NCI-H774 (cell line): ENCODE results near the gene SREBF2.

Experiments
- DNase-seq: peaks from one replicate; lab custom pipeline; 2025; lab: John Stamatoyannopoulos, UW

The SREBF2 gene

GRCh38 chr22:41908411-41909309, 75.8 kb downstream of the SREBF2 start:
- no peak for DNase-seq

GRCh38 chr22:41909310-41910049, 76.6 kb downstream of the SREBF2 start:
- DNase-seq, result no peak

DNA sequence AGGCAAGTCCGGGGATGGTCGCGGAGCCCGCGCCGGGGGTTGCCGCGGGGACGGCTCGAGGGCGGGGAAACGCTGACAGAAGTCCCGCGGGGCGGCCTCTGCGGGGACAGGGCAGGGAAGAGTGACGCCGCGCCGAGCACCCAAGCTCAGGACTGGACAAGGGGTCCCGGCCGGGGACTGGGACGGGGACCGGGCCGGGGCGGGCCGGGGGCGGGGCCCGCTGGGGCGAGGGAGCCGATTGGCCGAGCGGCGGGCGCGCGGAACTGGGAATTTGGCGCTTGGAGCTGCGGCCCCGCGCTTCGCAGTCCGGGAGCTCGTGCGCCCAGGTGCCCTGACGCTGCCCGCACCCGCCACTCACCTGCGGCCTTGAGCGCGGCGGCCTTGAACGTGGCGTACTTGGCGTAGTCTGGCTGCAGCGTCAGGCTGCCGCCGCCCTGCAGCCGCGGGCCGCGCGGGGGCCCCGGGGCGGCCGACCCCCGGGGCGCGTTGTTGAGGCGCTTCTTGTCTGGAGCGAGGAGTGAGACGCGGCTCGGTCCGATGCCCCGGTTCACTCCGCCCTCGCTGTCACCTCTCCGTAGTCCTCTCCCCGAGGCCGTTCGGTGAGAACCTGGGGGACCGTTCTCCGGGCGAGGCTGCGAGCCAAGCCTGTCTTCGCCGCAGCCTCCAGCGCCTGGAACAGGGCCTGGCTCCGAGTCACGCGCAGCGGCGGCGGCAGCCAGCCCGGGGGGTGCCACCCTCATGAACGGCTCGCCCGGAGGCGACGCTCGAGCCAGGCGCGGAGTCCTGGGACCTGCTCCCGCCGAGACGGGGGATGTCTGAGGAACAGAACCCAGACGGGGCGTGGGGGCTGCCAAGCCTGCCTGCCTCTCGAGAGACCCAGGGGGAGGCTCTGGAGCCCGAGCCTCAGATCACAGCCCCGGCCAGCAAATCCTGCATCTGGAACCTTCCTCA, 77.4 kb downstream of the SREBF2 start:
- DNase-seq, result no peak

GRCh38 chr22:41911001-41911611, 78.2 kb downstream of the SREBF2 start:
- no peak for DNase-seq

DNA sequence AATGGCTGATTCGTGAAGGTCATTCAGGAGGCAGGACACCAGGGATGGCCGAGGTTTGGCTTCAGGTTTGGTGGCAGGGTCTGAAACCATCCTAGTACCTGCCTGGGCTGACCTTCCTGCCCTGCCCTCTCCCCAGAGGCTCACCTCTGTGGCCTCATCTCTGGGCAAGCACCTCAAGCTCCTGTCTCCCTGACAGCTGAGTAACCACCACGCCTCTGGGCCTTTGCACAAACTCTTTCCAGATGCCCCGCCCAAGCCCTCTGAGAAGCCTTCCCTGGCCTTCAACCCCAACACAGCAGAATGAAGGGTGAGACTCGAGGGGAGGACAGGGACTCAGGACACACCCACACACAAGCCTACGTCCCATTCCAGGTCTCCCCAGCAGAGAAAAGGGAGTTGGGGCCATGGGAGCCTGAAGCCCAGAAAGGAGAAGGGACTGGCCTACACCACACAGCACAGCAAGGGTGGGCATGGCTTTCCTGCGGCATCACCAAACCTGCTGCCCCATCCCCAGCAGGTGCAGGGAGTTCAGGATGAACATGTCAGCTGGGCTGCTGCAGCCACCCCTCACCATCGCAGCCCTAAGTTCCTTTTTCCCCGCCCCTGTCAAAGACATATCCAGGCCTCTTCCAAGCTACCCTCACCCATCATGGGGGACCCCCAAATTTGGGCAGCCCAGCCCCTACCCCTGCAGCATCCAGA, 79.6 kb downstream of the SREBF2 start:
- DNase-seq, result no peak

GRCh38 chr22:41913040-41913719, 80.3 kb downstream of the SREBF2 start:
- DNase-seq, result no peak

DNA sequence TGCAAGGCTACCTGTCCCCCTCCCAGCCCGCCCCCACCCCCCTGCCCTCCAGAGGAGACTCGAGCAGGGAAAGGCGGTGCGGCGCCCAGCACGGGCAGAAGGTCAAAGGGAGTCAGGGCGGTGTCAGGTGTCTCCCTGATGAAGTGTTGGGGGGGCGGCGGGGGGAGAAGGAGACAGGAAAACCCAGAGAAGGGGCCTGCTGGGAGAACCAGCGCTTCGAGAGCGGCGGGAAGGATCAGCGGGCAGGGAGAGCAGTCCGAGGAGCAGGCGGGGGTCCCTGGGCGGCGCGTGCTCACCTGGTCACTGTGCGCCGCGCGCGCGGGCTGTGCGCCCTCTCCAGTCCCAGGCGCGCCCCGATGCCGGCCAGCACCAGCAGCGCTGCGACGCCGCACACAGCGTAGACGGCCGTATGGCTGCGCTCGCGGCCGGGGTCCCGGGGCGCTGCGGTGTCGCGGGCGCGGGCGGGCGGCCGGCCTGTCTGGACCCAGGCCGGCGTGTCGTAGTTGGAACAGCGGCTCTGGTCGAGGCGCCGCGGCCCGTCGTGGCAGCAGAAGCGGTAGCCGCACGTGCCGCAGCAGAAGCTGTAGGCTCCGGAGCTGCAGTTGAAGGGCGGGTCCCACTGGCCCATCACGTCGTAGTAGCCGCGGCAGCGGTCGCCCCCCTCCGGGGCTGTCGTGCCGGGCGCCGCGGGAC, 81.1 kb downstream of the SREBF2 start:
- no peak for DNase-seq

GRCh38 chr22:41914611-41915034, 81.7 kb downstream of the SREBF2 start:
- DNase-seq, result no peak

GRCh38 chr22:41915035-41915785, 82.3 kb downstream of the SREBF2 start, which contains the start of gene SHISA8:
Gene SHISA8, minus strand, starts transcription at chr22:41915074. Its CDS starts 407 bp downstream, at chr22:41914667.
- peak; percentile 27 for DNase-seq

- no peak for DNase-seq
Measured at GRCh38 chr22:41915786-41916493, 83.0 kb downstream of the SREBF2 start.

GRCh38 chr22:41916745-41917358, 83.9 kb downstream of the SREBF2 start:
- no peak for DNase-seq

DNA sequence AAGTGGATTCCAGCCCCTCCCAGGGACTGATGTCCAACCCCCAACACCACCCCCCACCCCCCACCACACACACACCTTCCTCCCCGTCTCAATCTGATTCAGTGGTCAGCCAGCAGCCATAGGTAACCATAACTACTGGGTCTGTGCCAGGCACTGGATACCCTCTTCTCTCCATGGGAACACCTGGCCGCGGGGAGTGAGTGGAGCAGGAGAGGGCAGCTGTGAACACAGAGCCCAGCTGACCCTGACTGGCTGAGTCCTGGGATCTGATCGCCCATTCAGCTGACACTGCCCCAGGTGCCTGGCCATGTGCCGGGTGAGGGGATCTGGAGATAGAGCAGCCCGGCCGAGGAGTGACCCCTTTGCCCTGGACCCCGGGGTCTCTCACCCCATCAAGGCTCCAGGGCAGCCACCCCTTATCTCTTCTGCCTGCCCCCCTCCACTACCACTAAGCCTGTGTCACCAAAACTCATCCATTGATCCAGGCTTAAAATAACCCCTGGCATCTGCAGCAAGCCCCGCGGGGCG, 84.5 kb downstream of the SREBF2 start:
- DNase-seq, result peak; percentile 72

GRCh38 chr22:41917903-41918791, 85.2 kb downstream of the SREBF2 start:
- no peak for DNase-seq

DNA sequence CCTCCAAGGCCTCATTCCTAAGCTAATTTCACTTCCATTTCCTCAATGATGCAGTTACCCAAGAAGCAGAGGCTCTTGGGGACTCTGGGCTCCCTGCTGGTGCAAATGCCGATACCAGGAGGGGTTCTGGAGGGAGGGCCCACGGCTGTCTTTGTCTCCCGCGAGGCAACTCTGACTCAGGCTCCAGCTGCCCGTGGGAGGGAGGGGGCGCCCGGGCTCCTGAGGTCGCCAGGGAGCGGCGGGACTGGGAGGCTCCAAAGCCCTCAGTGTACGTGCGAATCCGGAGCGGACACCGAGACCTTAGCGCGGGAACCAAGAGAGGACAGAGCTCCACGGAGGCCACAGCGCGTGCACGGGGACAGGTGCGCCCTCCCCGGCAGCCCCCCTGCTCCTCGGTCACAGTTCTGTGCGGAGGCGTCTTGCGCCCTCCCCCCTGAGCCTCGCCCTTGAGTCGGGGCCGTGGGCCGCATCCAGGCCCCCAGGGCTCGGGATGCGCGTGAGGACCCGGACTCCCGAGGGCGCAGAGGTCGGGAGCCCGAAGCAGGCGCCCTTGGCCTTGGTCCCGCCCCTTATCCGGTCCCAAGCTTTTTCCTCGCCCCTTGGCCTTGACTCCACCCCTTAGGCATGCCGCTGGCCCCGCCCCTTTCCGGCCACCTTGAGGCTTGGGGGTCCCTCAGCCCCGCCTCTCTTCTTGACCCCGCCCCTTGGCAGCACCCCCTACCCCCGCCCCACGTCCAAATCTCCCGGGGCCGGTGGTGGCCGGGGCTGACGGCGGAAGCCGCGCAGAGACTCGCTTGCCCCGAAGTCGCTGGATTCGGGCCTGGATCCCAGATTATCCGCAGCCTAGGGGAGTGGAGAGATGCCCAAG, 86.7 kb downstream of the SREBF2 start:
- DNase-seq, result no peak

GRCh38 chr22:41920271-41920976, 87.5 kb downstream of the SREBF2 start:
- no peak for DNase-seq
